ENCODE measurements around the gene OAF.
A peak's percentile ranks its signal among the peaks of the same experiment; 100 is the strongest.

- no peak for TF ChIP-seq POLR2A (IDR thresholded peaks at IDR 0.05)
- TF ChIP-seq CTCF (IDR thresholded peaks at IDR 0.05) = no peak
- TF ChIP-seq POLR2AphosphoS5 (IDR thresholded peaks at IDR 0.05; ENCODE audit: insufficient read depth in 1 of 2, low read depth in 1 of 2) = peak in 1 of 2 donors; percentile 29
Measured at GRCh38 chr11:120184371-120184945, 26.4 kb upstream of the OAF start.
